Measurements from ENCODE around the gene IQCK.

DNA sequence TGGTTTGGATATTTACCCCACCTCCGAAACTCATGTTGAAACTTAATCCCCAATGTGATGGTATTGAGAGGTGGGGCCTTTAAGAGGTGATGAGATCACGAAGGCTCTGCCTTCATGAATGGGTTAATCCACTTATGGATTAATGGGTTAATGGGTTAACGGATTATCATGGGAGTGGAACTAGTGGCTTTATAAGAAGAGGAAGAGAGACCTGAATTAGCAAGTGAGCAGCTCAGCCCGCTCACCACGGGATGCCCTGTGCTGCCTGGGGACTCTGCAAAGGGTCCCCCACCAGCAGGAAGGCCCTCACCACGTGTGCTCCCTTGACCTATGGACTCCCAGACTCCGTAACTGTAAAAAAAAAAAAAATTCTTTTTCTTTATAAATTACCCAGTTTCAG lies 183.1 kb downstream of the IQCK start:
- TF ChIP-seq FOXM1 (IDR thresholded peaks at IDR 0.05; ENCODE audit: borderline replicate concordance, low read depth) (no peak), YY1 (IDR thresholded peaks at IDR 0.05; ENCODE audit: low read depth) (no peak), EP300 (IDR thresholded peaks at IDR 0.05; ENCODE audit: borderline replicate concordance) (no peak), CREB1 (IDR thresholded peaks at IDR 0.05; ENCODE audit: low read depth) (no peak), REST (IDR thresholded peaks at IDR 0.05; ENCODE audit: low read depth) (no peak), TAF1 (IDR thresholded peaks at IDR 0.05; ENCODE audit: low read depth) (no peak)

Data from Ishikawa (cell line).